GM19238 (cell line): ENCODE measurements around the gene CAPZA1.

Source experiments
- DNase-seq: peaks from one replicate; pipeline ENCODE4 v3.0.0; 2011; ENCODE audit warnings: low spot score; ENCODE audit not compliant: insufficient read length

The CAPZA1 gene

GRCh38 chr1:112675728-112676381 is 56.2 kb downstream of the CAPZA1 start:
- DNase-seq, result no peak

GRCh38 chr1:112676543-112676942 is 56.9 kb downstream of the CAPZA1 start:
- no peak for DNase-seq

GRCh38 chr1:112677501-112677900 is 57.9 kb downstream of the CAPZA1 start:
- DNase-seq, result no peak

- DNase-seq, result no peak
These were observed 59.0 kb downstream of the CAPZA1 start for GRCh38 chr1:112678605-112679004.

- no peak for DNase-seq
These were observed 66.3 kb downstream of the CAPZA1 start for GRCh38 chr1:112685913-112686312.

- no peak for DNase-seq
These were observed 66.8 kb downstream of the CAPZA1 start for GRCh38 chr1:112686417-112686816.

- DNase-seq, result no peak
These were observed 67.2 kb downstream of the CAPZA1 start for GRCh38 chr1:112686835-112687234.

GRCh38 chr1:112687361-112687760 is 67.7 kb downstream of the CAPZA1 start:
- DNase-seq, result no peak

GRCh38 chr1:112687785-112688496 is 68.3 kb downstream of the CAPZA1 start:
- DNase-seq, result no peak

GRCh38 chr1:112688781-112689193 is 69.2 kb downstream of the CAPZA1 start:
- DNase-seq, result no peak

GRCh38 chr1:112689196-112689841 is 69.7 kb downstream of the CAPZA1 start:
- DNase-seq, result no peak

GRCh38 chr1:112689842-112690237 is 70.2 kb downstream of the CAPZA1 start:
- DNase-seq, result no peak

GRCh38 chr1:112692681-112693080 is 73.0 kb downstream of the CAPZA1 start:
- no peak for DNase-seq

- DNase-seq, result no peak
These were observed 74.2 kb downstream of the CAPZA1 start for GRCh38 chr1:112693821-112694220.

GRCh38 chr1:112694363-112694929 is 74.8 kb downstream of the CAPZA1 start:
- DNase-seq, result no peak

- DNase-seq, result no peak
These were observed 75.6 kb downstream of the CAPZA1 start for GRCh38 chr1:112695276-112695675.

GRCh38 chr1:112696578-112697314 is 77.1 kb downstream of the CAPZA1 start:
- no peak for DNase-seq

GRCh38 chr1:112697781-112698201 is 78.2 kb downstream of the CAPZA1 start:
- DNase-seq, result no peak

GRCh38 chr1:112698366-112699310 is 79.0 kb downstream of the CAPZA1 start:
- DNase-seq, result no peak

- no peak for DNase-seq
These were observed 80.0 kb downstream of the CAPZA1 start for GRCh38 chr1:112699425-112700144.
